Esophagus muscularis mucosa (tissue), 4 donors: ENCODE measurements around the gene HPS6. TPM values are rescaled to one million over a fixed set of nuclear protein-coding genes. Genes with fewer than 3 reads are reported as not detected.
"Not testable (repeated sequence)": the region's sequence is repeated elsewhere in the genome, so short reads cannot be mapped to it uniquely, and the experiment has no call there.

Source experiments
- DNase-seq: peaks from one replicate; pipeline ENCODE4 v3.0.0-alpha.2; 2017; ENCODE audit errors: extremely low spot score
- H3K27ac ChIP-seq, 4 donors: fragments of 200-600 bp; sonication (generic); replicated peaks in 1 of 4; 1 replicate in 3 of 4; 2 replicates in 1 of 4; pipeline ENCODE4 v1.5.1; 2016 to 2019; ENCODE audit warnings: mild to moderate bottlenecking in 1 of 4
- H3K27me3 ChIP-seq, 4 donors: fragments of 200-600 bp; sonication (generic); one replicate each; pipeline versions ENCODE4 v1.5.1 to v1.6.0; 2016 to 2019
- H3K36me3 ChIP-seq, 4 donors: fragments of 200-600 bp; sonication (generic); one replicate each; pipeline ENCODE4 v1.5.1; 2016 to 2019
- H3K4me1 ChIP-seq, 4 donors: fragments of 200-600 bp; sonication (generic); one replicate each; pipeline ENCODE4 v1.5.1; 2016 to 2019
- H3K4me3 ChIP-seq, 4 donors: fragments of 200-600 bp; sonication (generic); 1 replicate in 2 of 4; 2 replicates in 2 of 4; pipeline ENCODE4 v1.5.1; 2016 to 2019; ENCODE audit warnings: mild to moderate bottlenecking in 4 of 4, moderate library complexity in 1 of 4
- H3K9me3 ChIP-seq, 4 donors: fragments of 200-600 bp; sonication (generic); 1 replicate in 3 of 4; 2 replicates in 1 of 4; pipeline ENCODE4 v1.5.1; 2016 to 2019
- EP300 ChIP-seq: sonication (generic); formaldehyde crosslinking; IDR thresholded peaks from one replicate; pipeline ENCODE4 v1.6.1; 2017; ENCODE audit warnings: antibody characterized with exemption
- POLR2A ChIP-seq: fragments of 450-650 bp; IDR thresholded peaks from one replicate; pipeline ENCODE4 v1.6.1; 2017; ENCODE audit warnings: antibody characterized with exemption, moderate library complexity, mild to moderate bottlenecking, low read depth
- POLR2AphosphoS5 ChIP-seq, 2 donors: sonication (generic); formaldehyde crosslinking; IDR thresholded peaks; one replicate each; pipeline ENCODE4 v1.6.1; 2017; ENCODE audit warnings: antibody characterized with exemption in 2 of 2
- WGBS: methylation state at CpG from one replicate; pipeline ENCODE4 v1.1.5; 2018; 5-methylcytosine and 5-hydroxymethylcytosine counted together
- intact Hi-C: fragments of 100-400 bp; cut with DNase I; formaldehyde crosslinking; loops from one replicate; pipeline ENCODE4 v1.15.1; 2023
- total RNA-seq, 4 donors: library from RNA; depleted of rRNA; stranded (reverse); fragments of >200 nt; gene quantifications; one replicate each; pipeline versions ENCODE4 v1.1.0 to v1.2.1, GENCODE V29; 2016
- TF ChIP-seq, protein P1 (sequence below), 3 experiments: fragments of 200-600 bp in 2 of 3; fragments of 450-650 bp in 1 of 3; sonication (generic) in 2 of 3; IDR thresholded peaks; one replicate each; pipeline ENCODE4 v1.5.1; 2017 to 2019; ENCODE audit warnings: antibody characterized with exemption in 3 of 3, mild to moderate bottlenecking in 2 of 3, moderate library complexity in 1 of 3

HPS6 gene
- total RNA-seq, 4 donors from 2014 or later: 21.2 to 40.0 (median 28.2) TPM

DNA sequence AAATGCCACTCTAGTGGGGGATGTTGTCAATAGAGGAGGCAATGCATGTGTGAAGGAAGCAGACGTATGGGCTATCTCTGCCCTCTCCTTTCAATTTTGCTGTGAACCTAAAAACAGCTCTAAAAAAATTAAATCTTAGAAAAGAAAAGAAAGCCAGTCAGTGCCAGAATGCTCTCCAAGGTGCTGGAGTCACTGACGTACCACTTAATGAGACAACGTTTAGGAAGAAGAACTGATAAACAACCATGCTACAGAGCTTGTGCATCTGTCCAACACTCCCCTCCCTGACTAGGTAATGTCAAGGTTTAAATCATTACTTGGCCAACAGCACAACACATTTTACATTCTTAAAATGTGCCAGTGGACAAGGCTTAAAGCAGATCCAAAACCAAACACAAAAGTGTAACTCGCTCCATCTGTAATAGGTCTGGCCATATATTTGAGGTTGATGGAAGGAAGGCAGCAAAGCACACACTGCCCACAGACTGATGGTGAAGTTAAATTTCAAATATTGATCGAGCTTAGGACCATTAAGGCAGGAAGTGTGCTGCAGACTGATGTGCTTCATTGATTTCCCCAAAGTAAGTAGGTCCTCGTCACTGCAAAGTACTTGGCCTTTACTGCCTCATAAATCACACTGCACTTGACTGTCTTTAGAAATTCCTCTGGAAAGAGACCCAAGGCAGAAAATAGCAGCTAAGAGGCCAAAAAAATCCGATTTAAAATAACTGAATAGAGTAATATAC, 24.7 kb upstream of the HPS6 start:
- Histone ChIP-seq H3K27ac (no peak overlapping the region), H3K27me3 (no peaks in the 10 kb centered on the region), H3K36me3 (peaks cover 15 to 40% (median 33%) of the 10 kb centered on the region in 4 donors), H3K4me3 (no peak overlapping the region), H3K4me1 (peaks cover 0 to 20% (median 9%) of the 10 kb centered on the region in 4 donors), H3K9me3 (no peaks in the 10 kb centered on the region)
- intact Hi-C loops: no loop called here
- no peak for TF ChIP-seq POLR2A
- TF ChIP-seq POLR2AphosphoS5 (IDR thresholded peaks at IDR 0.05): no peak
- TF ChIP-seq EP300: no peak
- TF ChIP-seq, protein P1, sequence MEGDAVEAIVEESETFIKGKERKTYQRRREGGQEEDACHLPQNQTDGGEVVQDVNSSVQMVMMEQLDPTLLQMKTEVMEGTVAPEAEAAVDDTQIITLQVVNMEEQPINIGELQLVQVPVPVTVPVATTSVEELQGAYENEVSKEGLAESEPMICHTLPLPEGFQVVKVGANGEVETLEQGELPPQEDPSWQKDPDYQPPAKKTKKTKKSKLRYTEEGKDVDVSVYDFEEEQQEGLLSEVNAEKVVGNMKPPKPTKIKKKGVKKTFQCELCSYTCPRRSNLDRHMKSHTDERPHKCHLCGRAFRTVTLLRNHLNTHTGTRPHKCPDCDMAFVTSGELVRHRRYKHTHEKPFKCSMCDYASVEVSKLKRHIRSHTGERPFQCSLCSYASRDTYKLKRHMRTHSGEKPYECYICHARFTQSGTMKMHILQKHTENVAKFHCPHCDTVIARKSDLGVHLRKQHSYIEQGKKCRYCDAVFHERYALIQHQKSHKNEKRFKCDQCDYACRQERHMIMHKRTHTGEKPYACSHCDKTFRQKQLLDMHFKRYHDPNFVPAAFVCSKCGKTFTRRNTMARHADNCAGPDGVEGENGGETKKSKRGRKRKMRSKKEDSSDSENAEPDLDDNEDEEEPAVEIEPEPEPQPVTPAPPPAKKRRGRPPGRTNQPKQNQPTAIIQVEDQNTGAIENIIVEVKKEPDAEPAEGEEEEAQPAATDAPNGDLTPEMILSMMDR (IDR thresholded peaks at IDR 0.05): no peak
- WGBS: 59% methylated on average over 7 of the region's 7 CpGs
- no peak for DNase-seq

DNA sequence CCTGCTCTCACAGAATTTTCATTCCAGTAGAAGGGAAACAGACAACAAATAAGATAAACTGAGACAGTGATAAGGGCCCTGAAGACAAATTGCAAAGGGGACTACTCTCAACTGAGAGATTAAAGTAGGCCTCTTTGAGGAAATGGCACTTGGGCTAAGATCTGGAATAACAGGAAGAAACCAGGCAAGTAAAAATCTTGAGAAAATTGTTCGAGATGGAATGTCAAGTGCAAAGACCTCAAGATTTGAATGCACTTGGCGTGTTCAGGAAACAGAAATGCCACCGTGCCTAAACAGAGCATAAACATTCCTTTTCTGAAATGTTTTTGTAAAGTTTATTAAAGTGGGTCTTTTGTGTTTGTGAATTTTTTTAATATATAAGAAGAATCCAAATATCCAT, 19.9 kb upstream of the HPS6 start:
- no peak for TF ChIP-seq POLR2A
- TF ChIP-seq, protein P1 (IDR thresholded peaks at IDR 0.05): no peak
- TF ChIP-seq POLR2AphosphoS5 (IDR thresholded peaks at IDR 0.05): no peak
- TF ChIP-seq EP300: no peak
- Histone ChIP-seq H3K27me3 (no peaks in the 10 kb centered on the region), H3K4me3 (no peak overlapping the region), H3K4me1 (peaks cover 0 to 21% (median 11%) of the 10 kb centered on the region in 4 donors), H3K27ac (no peak overlapping the region), H3K36me3 (no peaks in the 10 kb centered on the region), H3K9me3 (no peaks in the 10 kb centered on the region)
- intact Hi-C loops: no loop called here
- no peak for DNase-seq
- 78% methylated on average over 3 of the region's 3 CpGs for WGBS

DNA sequence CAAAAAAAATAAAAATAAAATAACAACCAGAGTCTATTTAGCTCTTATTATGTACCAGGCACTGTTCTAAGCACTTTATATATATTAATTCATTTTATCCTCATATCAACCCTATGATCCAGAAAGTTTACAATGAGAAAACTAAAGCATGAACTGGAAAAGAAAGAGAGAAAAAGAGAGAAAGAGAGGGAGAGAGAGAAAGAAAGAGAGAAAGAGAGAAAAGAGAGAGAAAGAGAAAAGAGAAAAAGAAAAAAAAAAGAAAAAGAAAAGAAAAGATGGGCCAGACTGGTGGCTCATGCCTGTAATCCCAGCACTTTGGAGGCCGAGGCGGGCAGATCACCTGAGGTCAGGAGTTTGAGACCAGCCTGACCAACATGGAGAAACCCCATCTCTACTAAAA, 19.1 kb upstream of the HPS6 start:
- no peaks in the 10 kb centered on the region for H3K9me3 ChIP-seq
- WGBS: 96% methylated on average over 2 of the region's 2 CpGs
- no peak overlapping the region for H3K4me3 ChIP-seq
- TF ChIP-seq, protein P1 (IDR thresholded peaks at IDR 0.05): no peak
- TF ChIP-seq POLR2A: no peak
- no peak for TF ChIP-seq POLR2AphosphoS5 (IDR thresholded peaks at IDR 0.05)
- TF ChIP-seq EP300: no peak
- no peak for DNase-seq
- H3K27me3 ChIP-seq: no peaks in the 10 kb centered on the region
- H3K36me3 ChIP-seq: no peaks in the 10 kb centered on the region
- H3K4me1 ChIP-seq: peaks cover 0 to 16% (median 6%) of the 10 kb centered on the region in 4 donors
- intact Hi-C loops: no loop called here
- H3K27ac ChIP-seq: no peak overlapping the region

DNA sequence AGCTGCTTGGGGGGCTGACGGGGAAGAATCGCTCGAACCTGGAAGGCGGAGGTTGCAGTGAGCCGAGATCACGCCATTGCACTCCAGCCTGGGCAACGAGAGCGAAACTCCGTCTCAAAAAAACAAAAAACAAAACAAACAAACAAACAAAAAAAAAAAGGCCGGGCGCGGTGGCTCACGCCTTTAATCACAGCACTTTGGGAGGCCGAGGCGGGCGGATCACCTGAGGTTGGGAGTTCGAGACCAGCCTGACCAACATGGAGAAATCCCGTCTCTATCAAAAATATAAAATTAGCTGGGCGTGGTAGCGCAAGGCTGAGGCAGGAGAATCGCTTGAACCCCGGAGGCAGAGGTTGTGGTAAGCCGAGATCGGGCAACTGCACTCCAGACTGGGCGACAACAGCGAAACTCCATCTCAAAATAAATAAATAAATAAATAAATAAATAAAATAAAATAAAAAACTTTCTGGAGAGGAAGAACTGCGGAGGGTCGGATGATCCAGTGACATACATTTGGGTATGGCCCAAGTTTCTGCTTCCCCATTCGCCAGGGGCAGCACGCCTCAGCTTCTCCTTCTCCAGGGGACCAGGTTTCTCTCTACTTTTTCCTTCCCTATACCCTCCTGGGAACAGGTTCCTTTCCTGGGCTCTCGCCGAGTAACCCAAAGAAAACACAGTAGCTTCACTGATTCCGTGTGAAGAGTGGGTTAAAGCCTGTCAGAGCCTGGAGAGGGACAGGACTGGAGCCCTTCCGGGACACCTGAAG, 10.1 kb upstream of the HPS6 start:
- DNase-seq, H3K9me3 ChIP-seq, H3K27me3 ChIP-seq, intact Hi-C loops, H3K36me3 ChIP-seq: not testable (repeated sequence)
- 70% methylated on average over 34 of the region's 34 CpGs for WGBS
- Histone ChIP-seq H3K4me3 (peak overlapping the region; percentile 89 to 99 (median 93)), H3K4me1 (peaks cover 25 to 47% (median 40%) of the 10 kb centered on the region in 4 donors), H3K27ac (peak overlapping the region; percentile 95 to 98 (median 96))

DNA sequence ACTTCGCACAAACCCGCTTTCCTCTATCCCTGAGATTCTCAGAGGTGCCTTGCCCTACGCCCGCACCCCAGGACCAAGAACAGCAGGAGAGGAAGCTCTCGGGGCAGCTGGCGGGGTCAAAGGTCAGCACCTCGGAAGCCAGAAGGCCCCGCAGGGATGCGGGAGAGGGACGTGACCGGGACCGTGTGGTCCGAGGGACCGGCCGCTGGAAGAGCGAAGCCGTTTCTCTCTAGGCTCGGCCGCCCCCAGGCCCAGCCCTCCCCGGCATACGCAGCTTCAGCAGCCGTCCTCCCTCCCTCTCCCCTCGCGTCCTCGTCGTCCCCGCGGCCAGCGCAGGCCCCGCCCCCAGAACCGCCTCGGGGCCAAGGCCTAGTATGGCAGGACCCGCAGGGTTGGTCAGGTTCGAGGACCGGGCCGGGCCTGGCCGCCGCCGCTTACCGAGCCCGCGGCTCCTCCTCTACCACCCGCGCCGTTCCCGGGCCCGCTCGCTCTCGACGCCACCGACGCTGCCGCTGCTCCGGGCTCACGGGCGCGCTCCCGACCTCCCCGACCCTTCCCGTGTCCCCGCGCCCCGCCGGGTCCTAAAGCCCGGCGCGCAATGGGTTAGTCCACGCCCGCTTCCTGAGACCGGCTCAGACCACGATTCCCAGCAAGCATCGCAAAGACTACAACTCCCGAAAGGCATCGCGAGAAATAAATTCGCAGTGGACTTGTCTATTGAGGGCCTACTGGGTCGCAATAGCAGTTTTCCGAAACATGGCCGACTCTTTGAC, 9.3 kb upstream of the HPS6 start, which contains the start of gene ARMH3:
ARMH3 (minus strand) TSS at position 527 of the 773 bp plus-strand sequence. CDS start 16,059 bp downstream, outside the sequence.
- Histone ChIP-seq H3K36me3 (no peaks in the 10 kb centered on the region), H3K27me3 (no peaks in the 10 kb centered on the region), H3K4me1 (peaks cover 25 to 47% (median 40%) of the 10 kb centered on the region in 4 donors), H3K9me3 (no peaks in the 10 kb centered on the region), H3K27ac (peak within 1 kb of the TSS; percentile 95 to 98 (median 96)), H3K4me3 (peak within 1 kb of the TSS; percentile 89 to 99 (median 93))
- under 1% methylated on average over 39 of the region's 79 CpGs for WGBS
- intact Hi-C loops: no loop called here
- peak; percentile 97 for DNase-seq
- TF ChIP-seq, protein P1 (IDR thresholded peaks at IDR 0.05): peak in 1 of 3 experiments; percentile 26
- peak; percentile 86 to 89 for TF ChIP-seq POLR2AphosphoS5 (IDR thresholded peaks at IDR 0.05)
- no peak for TF ChIP-seq EP300
- TF ChIP-seq POLR2A: peak; percentile 24
